Stimulated activated CD8-positive, alpha-beta memory T cell treated with anti-CD3 and anti-CD28 coated beads, Interleukin-12 subunit alpha, Interleukin-12 subunit beta, amount 100 ng/mL, for 24 hours (primary cell): Measurements from ENCODE around the gene AP1G1.
"Not testable (repeated sequence)": the region's sequence is repeated elsewhere in the genome, so short reads cannot be mapped to it uniquely, and the experiment has no call there.

Experiments used
- DNase-seq: peaks from one replicate; pipeline ENCODE4 v3.0.0-alpha.2; 2020; ENCODE audit errors: extremely low read depth

Gene AP1G1

DNA sequence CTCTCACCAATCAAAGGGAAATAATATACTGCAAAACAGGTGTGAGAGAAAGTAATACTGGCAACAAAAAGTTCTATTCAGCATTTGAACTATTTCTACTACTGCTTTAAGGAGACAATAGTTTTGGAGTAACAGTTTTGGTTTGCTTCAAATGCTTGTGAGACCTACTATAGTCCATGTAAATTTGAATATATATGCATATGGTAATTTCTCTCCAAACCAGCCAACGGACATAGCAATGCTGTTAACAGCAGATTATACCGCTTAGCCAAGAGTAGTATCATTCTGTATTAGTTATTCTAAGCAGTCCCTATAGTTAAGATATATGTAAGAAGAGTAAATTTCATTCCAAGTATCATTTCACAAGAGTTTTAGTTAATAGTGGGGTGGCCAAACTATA lies 102.6 kb downstream of the AP1G1 start:
- no peak for DNase-seq

DNA sequence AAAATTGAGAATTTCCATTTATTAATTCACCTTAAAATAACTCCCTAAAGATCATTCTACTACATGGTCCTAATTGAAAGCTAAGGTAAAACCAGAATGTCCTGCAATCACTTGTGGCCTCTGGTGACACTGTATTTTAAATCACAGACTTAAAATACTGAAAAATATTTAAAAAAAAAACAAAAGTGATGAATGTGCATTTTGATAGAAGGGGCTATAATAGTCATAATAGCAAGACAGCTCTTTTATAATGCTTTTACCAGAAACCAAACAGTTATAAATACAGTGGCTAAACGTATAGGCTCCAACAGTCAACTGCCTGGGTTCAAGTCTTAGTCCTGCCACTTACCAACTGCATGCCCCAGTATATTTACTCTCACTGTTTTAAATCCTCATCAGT lies 105.3 kb downstream of the AP1G1 start:
- no peak for DNase-seq

DNA sequence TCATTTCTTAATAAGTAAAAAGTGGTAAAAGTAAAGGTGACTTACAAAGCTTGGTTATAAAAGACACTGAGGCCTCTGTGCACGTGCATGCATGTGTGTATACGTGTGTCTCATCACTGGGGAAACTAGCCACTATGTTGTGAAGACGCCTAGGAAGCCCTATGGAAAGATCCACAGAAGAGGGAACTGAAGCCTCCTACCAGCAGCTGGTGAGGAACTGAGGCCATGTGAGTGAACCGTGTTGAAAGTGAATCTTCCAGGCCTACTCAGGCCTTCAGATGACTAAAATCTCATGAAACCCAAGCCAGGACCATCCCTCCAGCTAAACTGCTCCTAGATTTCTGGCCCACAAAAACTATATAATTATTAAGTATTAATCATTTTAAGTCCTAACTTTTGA lies 107.8 kb downstream of the AP1G1 start:
- no peak for DNase-seq

DNA sequence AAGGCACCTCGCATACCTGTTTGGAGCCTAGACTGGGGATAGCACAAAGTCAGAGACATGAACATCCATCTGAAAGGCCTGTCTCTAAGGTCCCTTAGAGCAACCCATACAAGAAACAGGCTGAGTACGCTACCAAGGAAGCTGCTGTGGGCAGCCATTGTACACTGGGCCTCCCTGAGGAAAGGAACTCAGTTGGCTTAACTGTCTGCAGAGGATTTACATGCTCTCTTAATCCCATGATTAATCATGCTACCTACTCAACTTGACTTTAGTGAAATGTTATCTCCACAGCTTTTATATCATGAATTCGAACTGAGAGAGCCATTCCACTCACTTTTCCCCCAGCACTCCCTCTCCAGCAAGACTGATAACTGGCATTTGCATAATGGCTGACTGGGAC lies 110.1 kb downstream of the AP1G1 start:
- no peak for DNase-seq

DNA sequence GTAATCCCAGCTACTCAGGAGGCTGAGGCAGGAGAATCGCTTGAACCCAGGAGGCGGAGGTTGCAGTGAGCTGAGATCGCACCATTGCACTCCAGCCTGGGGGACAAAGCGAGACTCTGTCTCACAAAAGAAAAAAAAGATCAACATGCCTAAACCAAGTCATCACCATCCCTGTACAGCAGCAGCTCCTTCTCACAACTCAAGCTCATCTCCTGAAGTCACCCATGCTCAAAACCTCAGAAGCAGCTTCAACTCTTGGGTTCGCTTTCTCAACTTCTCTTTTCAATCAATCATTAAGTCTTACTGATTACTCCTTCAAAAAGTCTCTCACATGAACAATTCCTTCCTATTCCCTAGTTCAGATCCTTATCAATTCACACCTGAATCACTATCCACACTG lies 115.5 kb downstream of the AP1G1 start:
- no peak for DNase-seq

DNA sequence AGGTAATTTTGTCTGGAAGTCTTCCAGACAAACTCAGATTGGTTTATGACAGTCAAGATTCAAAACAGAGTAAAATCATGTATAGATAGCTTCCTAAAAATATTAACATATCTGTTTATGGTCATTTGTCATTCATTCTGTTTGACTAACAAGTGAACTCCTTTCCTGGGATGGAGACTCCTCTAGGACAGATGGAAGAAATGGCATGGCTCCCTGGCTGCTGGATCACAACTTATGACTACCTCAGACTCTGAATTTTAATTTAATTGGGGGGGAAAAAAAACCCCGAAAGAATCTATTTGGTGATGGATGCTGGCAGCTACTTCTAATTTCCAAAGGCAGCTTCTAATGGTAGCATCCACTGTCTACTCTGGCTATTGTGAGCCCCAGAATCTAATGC lies 118.7 kb downstream of the AP1G1 start:
- DNase-seq: no peak

DNA sequence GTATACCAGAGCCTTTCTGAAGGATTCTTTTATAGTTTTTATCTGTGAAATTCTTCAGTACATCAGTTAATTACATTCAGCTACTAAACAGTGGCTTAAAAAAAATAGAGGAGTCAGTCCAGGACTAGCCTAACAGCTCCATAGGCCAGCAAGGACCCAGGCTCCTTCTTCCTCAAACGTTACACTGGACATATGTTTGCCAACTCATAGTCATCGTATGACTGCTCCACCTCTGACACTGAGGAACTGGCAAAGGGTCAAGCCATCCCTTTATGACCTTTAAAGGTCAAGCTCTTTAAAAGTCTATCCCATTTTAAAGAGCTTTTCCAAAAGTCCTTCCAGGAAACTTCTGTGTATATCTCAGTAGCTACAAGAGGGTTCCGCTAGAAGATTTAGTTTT lies 120.8 kb downstream of the AP1G1 start:
- no peak for DNase-seq

DNA sequence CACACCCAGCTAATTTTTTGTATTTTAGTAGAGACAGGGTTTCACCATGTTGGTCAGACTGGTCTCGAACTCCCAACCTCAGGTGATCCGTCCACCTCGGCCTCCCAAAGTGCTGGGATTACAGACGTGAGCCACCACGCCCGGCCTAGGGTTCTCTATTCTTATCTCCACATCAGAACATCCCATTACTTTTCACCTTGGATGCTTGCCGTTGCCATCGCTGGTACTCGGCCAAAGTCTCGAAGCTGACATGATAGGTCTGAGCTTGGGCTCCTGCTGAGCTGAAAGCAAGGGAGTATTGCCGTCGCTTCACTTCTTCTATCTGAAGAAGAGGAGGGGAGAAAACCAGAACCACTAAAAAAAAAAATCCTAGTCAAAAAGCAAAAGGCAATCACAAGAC lies 124.4 kb downstream of the AP1G1 start:
- DNase-seq: not testable (repeated sequence)

DNA sequence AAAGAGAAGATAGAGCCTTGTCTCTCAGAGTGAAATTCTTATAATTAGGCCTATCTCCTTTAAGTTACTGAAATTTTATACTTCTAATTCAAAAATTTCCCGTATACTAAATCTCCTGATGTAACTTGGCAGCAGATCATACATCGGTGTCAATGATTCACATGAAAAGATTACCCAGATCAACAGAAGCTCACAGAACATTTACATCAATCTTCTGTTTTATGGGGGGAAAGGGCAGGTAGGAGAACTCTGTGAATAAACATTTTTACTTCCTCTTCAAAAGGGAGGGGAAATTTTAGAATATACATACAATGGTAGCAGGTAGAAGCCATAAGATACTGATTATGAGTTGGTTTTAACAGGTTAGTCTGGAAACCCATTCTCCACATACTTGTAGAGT lies 127.3 kb downstream of the AP1G1 start:
- DNase-seq: no peak
